ENCODE data around the gene RPL37.
"Not testable (repeated sequence)": the region's sequence is repeated elsewhere in the genome, so short reads cannot be mapped to it uniquely, and the experiment has no call there.

The RPL37 gene
- 817 to 1,098 reads per million in 2 donors for total RNA-seq

DNA sequence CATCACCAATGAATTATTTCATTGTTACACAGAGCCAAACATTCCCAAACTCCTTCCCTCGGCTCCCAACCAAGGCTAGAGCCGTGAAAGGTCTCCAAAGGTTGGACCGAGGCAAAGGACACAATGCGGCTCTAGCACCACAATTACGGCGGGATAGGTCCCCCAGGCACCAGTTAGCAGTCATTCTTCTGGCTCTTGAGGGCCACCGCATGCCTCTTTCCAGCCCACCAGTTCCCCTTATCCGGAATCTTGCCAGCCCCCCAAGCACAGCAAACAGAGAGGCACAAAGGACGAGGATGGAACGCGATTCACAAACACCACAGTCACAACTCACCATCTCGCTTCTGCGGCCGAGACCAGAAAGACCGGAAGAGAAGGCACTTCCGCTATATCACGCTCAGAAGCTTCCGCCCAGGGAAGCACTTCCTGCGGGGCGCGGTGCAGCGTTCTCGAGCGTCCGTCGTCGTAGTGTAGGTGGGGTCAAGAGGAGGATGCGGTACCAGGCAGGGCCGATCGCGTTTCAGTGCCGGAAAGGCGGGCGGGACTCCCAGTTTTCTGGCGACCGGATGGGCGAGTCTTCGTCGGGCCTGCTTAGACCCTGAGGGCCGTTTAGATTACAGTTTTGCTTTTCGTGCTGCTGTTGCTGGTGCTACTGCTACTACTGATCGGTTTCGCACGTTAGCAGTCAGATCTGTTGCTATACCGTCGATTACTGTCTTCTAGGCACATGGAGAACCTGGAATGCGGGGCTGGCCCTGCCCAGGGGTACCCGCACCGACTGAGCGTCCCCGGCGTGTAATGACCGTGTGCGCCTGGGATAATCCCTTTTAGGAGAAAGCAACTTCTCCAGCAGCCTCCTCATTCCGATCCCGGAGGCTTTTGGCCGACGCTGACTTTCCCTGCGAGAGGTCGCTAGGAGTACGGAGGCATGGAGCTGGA lies at the start of gene RPL37:
Gene RPL37, minus strand, starts transcription at position 374 of the 939 bp plus-strand sequence. Its CDS starts 37 bp downstream, at position 337.
- peak; percentile 70 to 98 (median 83) for DNase-seq

DNA sequence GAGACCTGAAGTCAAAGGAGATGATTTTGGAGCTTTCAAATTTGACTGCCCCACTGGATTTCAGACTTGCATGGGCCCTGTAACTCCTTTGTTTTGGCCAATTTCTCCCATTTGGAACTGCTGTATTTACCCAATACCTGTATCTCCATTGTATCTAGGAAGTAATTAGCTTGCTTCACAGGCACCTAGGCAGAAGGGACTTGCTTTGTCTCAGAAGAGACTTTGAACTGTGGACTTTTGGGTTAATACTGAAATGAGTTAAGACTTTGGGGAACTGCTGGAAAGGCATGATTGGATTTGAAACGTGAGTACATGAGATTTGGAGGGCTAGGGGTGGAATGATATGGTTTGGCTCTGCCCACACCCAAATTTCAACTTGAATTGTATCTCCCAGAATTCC lies 48.0 kb upstream of the RPL37 start:
- DNase-seq = not testable (repeated sequence)

DNA sequence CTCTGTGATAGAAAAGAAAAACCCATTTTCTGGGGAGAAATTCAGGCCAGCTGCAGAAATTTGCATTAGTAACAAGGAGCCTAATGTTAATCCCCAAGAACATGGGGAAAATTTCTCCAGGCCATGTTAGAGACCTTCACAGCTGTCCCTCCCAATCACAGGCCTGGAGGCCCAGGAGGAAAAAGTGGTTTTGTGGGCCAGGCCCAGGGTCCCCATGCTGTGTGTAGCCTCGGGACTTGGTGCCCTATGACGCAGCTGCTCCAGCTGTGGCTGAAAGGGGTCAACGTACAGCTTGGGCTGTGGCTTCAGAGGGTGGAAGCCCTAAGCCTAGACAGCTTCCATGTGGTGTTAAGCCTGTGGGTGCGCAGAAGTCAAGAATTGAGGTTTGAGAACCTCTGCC lies 47.3 kb upstream of the RPL37 start:
- no peak for DNase-seq

DNA sequence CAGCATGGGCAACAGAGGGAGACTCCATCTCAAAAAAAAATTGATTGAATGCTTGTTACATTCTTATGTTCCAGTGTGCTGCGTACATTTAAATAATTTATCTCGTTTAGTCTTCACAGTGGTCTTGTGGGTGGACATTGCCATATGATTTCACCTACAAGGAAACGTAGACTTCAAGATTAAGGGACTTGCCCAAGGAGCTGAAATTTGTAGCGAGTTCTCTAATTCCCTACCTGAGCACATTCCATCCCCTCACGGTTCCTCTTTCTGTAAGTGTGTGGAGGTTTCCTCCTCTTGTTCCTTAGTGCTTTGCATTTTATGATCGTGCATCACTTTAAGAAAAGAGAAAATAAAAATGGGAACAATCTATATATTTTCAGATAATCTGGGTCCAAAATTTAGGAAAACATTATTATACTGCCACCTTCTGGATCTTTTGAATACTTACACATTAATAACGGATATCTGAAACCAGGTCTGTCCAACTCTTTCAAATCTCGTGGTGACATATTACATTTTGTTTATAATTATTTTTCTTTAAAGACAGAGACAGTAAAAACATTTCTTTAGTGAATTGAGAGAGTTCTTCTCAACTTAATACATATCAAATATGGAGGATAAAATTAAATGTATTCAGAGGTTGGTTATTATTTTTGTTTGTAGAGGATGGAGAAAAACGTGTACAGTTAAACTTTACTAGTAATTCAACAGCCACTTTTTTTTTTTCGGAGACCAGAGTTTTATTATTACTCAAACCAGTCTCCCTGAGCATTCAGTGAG lies 44.3 kb upstream of the RPL37 start:
- peak in 2 of 5 experiments; percentile 2 to 37 for DNase-seq

DNA sequence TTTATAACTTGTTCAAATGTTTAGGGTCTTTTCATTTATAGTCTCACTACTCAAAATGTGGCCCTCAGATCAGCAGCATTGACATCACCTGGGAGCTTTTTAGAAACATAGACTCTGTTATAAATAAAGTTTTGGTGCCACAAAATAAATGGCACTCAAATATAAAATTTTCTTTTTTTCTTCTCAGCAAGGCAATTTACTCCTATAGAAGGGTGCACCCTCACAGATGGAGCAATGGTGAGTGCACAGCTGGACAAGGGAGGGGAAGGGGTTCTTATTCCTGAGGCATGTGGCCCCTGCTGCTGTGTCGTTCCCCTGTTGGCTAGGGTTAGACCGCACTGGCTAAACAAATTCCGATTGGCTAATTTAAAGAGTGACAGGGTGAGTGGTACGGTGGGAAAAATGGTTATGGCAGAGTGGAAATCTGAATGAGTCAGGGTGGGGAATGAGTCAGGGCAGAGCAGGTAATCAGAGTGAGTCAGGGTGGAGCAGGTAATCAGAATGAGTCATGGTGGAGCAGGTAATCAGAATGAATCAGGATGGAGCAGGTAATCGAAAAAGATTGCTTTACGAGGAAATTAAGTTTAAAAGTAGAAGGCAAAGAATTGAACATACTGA lies 42.5 kb upstream of the RPL37 start:
- DNase-seq = peak in 1 of 5 experiments; percentile 2

DNA sequence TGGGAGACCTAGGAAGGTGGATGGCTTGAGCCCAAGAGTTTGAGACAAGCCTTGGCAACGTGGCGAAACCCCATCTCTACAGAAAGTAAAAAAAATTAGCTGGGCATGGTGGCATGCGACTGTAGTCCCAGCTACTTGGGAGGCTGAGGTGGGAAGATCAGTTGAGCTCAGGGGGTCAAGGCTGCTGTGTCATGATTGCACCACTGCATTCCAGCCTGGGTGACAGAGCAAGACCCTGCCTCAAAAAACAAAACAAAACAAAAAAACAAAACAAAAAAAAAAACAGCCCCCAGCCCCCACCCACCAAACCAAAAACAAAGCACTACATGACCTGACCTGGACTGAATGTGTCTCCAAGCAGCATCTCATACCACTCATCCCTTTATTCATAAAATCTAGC lies 40.9 kb upstream of the RPL37 start:
- DNase-seq = no peak

DNA sequence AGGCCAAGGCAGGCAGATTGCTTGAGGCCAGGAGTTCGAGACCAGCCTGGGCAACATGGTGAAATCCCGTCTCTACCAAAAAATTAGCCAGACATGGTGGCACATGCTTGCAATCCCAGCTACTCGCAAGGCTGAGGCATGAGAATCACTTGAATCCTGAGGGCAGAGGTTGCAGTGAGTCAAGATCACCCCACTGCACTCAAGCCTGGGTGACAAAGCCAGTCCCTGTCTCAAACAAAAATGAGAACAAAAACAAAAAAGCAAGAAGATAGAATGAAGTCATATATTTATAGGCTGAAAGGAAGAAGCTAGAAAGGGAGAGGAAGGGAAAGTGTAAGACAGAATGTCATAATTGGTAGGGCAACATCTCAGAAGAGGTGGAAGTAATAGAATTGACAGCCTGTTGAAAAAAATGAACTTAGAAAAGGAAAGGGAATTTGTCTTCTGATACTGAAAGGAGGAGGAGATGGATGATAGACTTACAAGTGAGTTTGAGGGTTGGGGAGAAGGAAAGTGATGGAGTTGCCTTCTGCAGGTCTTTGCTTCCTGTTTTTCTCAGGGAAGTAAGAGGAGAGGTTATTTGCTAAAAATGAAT lies 38.4 kb upstream of the RPL37 start:
- DNase-seq = no peak

DNA sequence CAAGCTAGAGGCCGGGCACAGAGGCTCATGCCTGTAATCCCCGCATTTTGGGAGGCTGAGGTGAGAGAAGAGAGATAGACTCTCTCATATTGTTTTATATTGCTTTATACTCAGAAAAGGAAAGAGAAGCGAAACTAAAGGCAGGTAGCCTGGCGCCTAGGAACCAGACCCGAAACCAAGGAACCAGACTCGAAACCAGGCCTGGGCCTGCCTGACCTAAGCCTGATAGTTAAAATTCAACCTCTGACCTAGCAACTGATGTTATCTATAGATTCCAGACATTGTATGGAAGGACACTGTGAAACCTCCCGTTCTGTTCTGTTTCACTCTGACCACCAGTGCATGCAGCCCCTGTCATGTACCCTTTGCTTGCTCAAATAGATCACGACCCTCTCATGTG lies 37.2 kb upstream of the RPL37 start:
- not testable (repeated sequence) for DNase-seq

DNA sequence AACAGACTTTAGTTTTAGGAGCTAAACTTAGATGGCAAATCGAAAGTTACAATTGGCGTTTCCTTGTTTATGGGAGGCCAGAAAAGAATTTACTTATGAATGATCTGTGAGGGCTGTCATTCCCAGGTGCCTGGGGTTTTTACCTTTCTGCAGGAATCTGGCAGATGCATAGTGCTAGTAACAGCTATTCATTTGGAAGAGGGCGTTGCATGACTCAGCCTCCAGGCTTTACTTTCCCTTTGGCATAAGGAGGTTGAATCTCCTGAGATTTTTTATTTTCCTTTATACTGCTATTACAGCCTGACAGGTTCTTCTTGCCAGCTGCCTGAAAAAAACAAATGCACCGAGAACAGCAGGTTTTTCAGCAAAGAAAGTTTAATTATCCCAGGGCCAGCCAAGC lies 36.2 kb upstream of the RPL37 start:
- no peak for DNase-seq

DNA sequence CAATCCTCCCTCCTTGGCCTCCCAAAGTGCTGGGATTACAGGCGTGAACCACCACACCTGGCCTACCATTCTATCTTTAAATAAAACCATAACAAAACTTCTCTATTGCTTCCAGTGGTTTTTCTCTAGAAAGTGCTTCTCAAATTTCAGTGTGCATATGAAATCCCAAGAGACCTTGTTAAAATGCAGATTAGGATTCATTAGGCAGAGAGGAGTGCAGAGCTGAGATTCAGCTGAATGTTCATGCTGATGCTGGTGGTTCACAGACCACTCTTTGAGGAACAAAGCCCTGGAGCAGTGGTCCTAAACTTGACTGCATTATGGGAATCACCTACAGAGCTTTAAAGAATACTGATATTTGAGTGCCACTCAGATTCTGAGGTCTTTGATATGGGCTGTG lies 34.4 kb upstream of the RPL37 start:
- DNase-seq = no peak

DNA sequence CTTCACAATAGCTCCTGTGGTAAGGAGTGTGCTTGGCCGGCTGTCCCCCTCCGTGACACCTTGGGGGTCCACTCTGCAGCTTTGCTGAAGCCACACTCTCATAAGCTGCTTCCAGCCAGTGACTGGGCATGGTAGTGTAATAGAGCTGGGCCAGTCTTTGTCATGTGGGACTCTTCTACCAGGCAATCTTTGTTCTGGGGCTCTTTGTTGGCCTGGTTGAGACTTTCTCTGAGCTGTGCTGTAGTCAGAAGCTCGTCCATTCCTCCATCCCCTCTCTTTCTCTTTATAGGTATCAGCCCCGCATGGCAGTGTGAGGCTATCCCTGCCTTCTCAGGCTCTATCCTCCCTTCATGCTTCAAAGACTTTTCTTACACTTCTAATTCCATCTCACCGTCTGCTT lies 31.8 kb upstream of the RPL37 start:
- DNase-seq = no peak

DNA sequence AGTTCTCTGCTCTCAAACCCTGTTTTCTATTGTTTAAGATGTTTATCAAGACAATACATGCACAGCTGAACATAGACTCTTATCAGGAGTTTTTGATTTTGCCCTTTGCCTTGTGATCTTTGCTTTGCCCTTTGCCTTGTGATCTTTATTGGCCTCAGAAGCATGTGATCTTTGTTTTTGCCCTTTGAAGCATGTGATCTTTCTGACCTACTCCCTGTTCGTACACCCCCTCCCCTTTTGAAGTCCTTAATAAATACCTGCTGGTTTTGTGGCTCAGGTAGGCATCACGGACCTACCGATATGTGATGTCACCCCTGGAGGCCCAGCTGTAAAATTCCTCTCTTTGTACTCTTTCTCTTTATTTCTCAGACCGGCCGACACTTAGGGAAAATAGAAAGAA lies 30.0 kb upstream of the RPL37 start:
- DNase-seq = not testable (repeated sequence)

DNA sequence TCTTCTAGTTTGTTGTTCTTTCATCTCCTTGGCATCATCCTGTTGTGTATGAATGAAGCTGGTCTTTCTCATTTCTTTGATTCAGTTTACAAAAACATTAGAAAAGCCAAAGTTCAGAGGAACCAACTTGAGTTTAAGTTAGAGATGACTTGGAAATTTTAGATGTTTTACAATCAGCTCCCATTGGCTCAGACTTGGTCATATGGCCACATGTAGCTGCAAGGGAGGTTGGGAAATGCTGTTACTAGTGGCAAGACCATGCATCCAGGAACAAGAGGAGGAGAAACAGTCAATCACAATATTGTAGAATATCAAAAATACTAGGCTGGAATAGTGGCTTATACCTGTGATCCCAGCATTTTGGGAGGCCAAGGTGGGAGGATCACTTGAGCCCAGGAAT lies 25.7 kb upstream of the RPL37 start:
- no peak for DNase-seq

DNA sequence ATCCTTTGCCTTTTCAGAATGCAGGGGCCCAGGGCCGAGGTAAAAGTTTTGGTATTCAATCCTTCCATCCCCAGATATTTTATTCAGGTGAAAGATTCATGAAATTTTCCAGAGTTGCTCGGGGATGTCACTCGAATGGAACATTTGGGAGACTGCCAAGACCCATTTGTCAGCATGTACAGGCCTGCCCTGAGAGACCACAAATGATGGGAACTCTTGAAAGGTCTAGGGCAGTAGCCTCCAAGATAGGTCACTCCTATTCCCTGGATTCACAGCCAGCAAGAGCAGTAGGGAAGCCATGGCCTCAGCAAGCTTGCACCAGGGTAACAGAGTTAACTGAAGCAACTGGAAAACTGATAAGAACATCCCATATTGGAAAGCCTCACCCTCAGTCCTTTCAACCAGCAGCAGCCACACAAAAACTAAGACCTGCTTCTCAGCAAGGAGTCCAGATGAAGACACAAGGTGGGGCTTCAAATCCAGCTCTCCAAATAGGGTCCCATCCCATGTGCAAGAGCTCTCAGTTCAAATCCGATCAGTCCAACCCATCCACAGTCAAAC lies 18.7 kb upstream of the RPL37 start:
- no peak for DNase-seq

DNA sequence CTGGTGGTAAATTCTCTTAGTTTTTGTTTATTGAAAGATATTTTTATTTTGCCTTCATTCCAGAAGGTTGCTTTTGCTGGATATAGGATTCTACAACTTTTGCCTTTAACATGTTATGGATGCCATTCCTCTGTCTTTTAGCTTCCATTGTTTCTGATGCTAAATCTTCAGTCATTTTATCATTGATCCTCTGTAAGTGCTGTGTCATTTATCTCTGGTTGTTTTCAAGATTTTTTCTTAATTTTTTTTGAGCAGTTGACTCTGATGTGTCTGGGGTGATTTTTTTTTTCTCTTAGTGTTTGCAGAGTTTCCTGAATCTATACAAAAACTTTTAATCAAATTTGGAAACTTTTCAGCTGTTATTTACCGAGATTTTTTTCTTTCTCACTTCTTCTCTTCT lies 12.5 kb upstream of the RPL37 start:
- no peak for DNase-seq

DNA sequence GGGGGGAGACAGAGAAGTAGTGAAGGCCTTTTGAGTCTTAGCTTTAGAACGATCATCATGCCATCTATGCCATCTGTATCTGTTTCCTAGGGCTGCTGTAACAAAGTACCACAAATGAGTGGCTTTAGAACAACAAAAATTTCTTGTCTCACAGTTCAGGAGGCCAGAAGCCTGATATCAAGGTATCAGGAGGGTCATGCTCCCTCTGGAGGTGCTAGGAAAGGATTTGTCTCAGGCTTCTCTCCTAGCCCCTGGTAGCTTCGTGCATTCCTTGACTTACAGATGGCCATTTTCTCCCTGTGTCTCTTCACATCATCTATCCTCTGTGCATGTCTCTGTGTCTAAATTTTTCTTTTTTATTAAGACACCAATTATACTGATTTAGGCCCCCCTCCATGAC lies 11.3 kb upstream of the RPL37 start:
- DNase-seq = no peak

DNA sequence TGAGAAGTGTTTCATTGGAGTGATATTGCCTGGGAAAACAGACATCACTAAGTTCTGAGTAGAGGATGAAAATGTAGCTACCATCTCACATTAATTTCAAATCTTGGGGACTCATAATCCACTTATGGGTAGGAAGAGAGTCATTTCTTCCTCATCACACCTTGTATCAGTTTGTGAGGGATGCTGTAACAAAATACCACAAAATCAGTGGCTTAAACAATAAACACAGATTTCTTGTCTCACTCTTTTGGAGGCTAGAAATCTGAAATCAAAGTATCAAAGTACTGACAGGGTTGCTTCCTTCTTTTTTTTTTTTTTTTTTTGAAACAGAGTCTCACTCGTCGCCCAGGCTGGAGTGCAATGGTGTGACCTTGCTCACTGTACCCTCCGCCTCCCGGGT lies 9.5 kb upstream of the RPL37 start:
- no peak for DNase-seq

DNA sequence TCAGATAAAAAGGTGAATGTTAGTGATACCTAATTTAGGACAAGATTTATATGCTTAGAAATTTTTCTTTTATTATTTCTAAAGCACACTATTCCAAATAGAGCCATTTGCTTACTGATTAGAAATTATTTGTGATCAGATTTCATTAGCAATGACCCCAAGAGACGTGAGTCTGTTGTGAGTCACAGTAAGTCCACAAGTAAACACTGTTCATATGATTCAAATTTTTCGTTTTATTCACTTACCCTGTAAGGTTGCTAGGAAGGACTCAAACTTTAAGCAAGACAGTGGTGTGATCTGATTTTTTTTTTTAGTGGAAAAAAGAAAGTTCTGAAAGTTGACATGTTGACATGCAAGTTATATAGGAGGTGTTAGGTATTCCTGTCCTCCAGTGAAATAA lies 7.3 kb upstream of the RPL37 start:
- DNase-seq = no peak

DNA sequence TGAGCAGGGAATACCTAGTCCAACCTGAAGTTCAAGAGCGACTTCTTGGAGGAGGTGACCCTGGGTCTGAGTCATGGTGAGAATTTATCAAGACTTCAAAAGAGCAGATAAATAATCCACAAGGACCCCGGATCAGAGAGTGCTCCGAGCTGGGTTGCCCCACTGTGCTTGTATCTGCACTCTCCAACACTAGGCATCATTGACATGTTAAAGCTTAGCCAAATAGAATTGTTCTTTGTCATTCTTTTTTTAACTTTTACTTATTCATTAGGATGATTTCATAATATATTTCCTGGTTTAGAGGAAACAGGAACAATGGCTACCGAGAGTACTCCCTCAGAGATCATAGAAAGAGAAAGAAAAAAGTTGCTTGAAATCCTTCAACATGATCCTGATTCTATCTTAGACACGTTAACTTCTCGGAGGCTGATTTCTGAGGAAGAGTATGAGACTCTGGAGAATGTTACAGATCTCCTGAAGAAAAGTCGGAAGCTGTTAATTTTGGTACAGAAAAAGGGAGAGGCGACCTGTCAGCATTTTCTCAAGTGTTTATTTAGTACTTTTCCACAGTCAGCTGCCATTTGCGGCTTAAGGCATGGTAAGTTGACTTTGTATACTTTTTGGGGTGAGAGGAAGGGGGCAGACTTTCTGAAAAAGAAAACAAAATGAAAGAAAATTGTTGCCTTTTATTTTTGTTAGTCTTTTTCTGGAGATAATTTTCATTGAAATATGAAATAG lies 6.2 kb upstream of the RPL37 start, which contains the start of gene CARD6:
Gene CARD6, plus strand, starts transcription at position 300 of the 738 bp plus-strand sequence. Its CDS starts 16 bp downstream, at position 316.
- DNase-seq = peak in 1 of 5 experiments; percentile 70

DNA sequence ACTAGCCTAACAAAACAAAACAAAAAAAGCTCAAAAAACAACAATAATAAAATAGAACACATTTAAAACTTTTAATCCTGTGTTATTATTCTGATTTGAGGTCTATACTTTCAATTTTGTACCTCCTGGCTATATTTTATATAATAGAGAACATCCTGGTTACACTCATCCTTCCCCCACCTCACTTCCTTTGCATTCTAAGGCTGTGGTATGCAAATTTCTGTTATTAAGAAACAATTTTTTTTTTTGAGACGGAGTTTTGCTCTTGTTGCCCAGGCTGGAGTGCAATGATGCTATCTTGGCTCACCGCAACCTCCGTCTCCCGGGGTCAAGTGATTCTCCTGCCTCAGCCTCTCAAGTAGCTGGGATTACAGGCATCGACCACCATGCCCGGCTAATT lies 3.1 kb upstream of the RPL37 start:
- peak in 1 of 5 experiments; percentile 74 for DNase-seq

DNA sequence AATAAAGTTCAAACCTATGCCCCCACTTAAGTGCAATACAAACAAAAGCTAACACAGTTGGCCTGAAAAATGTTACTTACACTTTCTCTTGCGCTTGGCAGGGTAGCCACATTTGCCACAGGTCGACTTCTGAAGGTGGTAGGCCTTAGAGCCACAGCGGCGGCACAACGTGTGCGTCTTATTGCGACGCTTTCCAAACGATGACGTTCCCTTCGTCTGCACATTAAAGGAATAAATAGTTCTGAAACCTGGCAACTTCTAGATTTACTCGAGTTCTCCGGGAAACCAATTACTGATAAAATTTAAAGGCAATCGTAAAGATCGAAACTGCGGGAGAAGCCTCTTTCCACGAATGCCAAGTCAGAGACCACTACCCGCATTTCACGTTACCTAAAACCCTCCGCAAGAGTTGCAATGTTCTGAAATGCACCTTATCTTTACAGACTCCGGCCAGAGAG lies 602 bp downstream of the RPL37 start:
- peak in 3 of 5 experiments; percentile 59 to 89 (median 74) for DNase-seq
